ENCODE measurements around the gene GJE1. TPM values are rescaled to one million over a fixed set of nuclear protein-coding genes. Genes with fewer than 3 reads are reported as not detected.

GJE1 gene
- total RNA-seq, 4 donors from 2014 or later = not detected

DNA sequence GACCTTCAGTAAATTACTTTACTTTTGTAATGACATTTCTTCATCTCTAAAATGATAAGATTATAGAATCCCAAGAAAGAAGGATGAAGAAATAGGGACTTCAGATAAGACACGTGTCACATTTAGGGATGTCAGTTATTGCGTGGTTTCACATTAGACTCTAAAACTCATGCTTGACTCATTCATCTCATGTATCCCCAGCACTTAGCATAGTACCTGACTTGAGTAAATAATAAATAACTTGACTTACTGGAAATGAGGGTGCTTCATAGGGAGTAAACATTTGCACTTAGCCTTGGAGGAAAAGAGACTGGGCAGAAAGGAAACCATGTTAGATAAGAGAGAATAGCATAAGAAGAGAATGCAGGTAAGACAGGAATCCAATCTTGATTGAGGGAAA lies 51.6 kb downstream of the GJE1 start:
- 97 to 98% methylated on average over 2 of the region's 2 CpGs for WGBS, 2 donors
- intact Hi-C loops (cut with DNase I) = no loop called here

More for the DNA sequence above, 51.6 kb downstream of the GJE1 start:
- Histone ChIP-seq H3K27me3 (no peaks in the 10 kb centered on the region), H3K4me3 (replicated peaks in 1 of 3) (no peak overlapping the region), H3K4me1 (no peaks in the 10 kb centered on the region), H3K9me3 (no peaks in the 10 kb centered on the region), H3K36me3 (no peaks in the 10 kb centered on the region), H3K27ac (no peak overlapping the region)
- no peak for DNase-seq
- no peak for TF ChIP-seq POLR2A (IDR thresholded peaks at IDR 0.05)
- TF ChIP-seq, protein P1, sequence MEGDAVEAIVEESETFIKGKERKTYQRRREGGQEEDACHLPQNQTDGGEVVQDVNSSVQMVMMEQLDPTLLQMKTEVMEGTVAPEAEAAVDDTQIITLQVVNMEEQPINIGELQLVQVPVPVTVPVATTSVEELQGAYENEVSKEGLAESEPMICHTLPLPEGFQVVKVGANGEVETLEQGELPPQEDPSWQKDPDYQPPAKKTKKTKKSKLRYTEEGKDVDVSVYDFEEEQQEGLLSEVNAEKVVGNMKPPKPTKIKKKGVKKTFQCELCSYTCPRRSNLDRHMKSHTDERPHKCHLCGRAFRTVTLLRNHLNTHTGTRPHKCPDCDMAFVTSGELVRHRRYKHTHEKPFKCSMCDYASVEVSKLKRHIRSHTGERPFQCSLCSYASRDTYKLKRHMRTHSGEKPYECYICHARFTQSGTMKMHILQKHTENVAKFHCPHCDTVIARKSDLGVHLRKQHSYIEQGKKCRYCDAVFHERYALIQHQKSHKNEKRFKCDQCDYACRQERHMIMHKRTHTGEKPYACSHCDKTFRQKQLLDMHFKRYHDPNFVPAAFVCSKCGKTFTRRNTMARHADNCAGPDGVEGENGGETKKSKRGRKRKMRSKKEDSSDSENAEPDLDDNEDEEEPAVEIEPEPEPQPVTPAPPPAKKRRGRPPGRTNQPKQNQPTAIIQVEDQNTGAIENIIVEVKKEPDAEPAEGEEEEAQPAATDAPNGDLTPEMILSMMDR (IDR thresholded peaks at IDR 0.05) = no peak

Other genes with a start within 250 kb of the GJE1 start
- gene NMBR, start 14.2 kb downstream of the GJE1 start, total RNA-seq = under 1 TPM in 1 of 4 donors, not detected in 3; 0.33 TPM
- 10 to 100 TPM; 33.6 to 54.5 (median 47.0) TPM for gene VTA1, start 14.3 kb downstream of the GJE1 start, total RNA-seq
- gene ADGRG6, start 169.1 kb downstream of the GJE1 start, total RNA-seq = 10 to 100 TPM in 1 of 4 donors, 1 to 10 TPM in 3; 2.9 to 10.5 (median 7.1) TPM